ENCODE measurements around the gene ZNF69. TPM values are rescaled to one million over a fixed set of nuclear protein-coding genes. Genes with fewer than 3 reads are reported as not detected.
"Not testable (repeated sequence)": the region's sequence is repeated elsewhere in the genome, so short reads cannot be mapped to it uniquely, and the experiment has no call there.

ZNF69 gene
- total and polyA plus RNA-seq, 2 experiments from 2014 or later = 13.8 to 51.7 TPM

GRCh38 chr19:11921852-11922495, 34.4 kb downstream of the ZNF69 start:
- Histone ChIP-seq H3K4me2 (peak overlapping the region; percentile 19), H3K27ac (no peak overlapping the region), H4K20me1 (ENCODE audit: insufficient read depth, poor library complexity, severe bottlenecking) (no peaks in the 10 kb centered on the region), H3K4me3 (no peak overlapping the region), H3K79me2 (peaks cover 14% of the 10 kb centered on the region), H3K36me3 (replicated peaks; ENCODE audit: insufficient read depth, low read depth) (no peaks in the 10 kb centered on the region), H3K9me2 (replicated peaks; ENCODE audit: insufficient read depth) (no peaks in the 10 kb centered on the region), H3K27me3 (no peaks in the 10 kb centered on the region), H2AFZ (no peak overlapping the region), H3K9me3 (ENCODE audit: low read depth) (no peaks in the 10 kb centered on the region), H3K4me1 (ENCODE audit: insufficient read depth) (peaks cover 13% of the 10 kb centered on the region)
- TF ChIP-seq EZH2phosphoT487 (IDR thresholded peaks at IDR 0.05; ENCODE audit: low read depth, severe bottlenecking, unreplicated experiment) (no peak), EZH2 (IDR thresholded peaks at IDR 0.05; ENCODE audit: borderline replicate concordance) (no peak), CTCF (IDR thresholded peaks at IDR 0.05; ENCODE audit: poor library complexity) (no peak)
- peak; percentile 54 for DNase-seq (ENCODE audit: low spot score)
- WGBS (ENCODE audit: low lambda C conversion rate, missing lambda C conversion rate) = 23% methylated on average over 6 of the region's 6 CpGs

- peaks cover 7% of the 10 kb centered on the region for H3K9me3 ChIP-seq (ENCODE audit: low read depth)
- peak; percentile 97 for DNase-seq (ENCODE audit: low spot score)
- peak within 1 kb of the TSS; percentile 100 for H3K27ac ChIP-seq
- no peaks in the 10 kb centered on the region for H3K9me2 ChIP-seq (replicated peaks; ENCODE audit: insufficient read depth)
- peak within 1 kb of the TSS; percentile 95 for H3K4me3 ChIP-seq
- TF ChIP-seq EZH2 (IDR thresholded peaks at IDR 0.05; ENCODE audit: borderline replicate concordance) (no peak), EZH2phosphoT487 (IDR thresholded peaks at IDR 0.05; ENCODE audit: low read depth, severe bottlenecking, unreplicated experiment) (no peak), CTCF (IDR thresholded peaks at IDR 0.05; ENCODE audit: poor library complexity) (no peak)
- H4K20me1 ChIP-seq (ENCODE audit: insufficient read depth, poor library complexity, severe bottlenecking) = no peaks in the 10 kb centered on the region
- peaks cover 13% of the 10 kb centered on the region for H3K4me1 ChIP-seq (ENCODE audit: insufficient read depth)
- H2AFZ ChIP-seq = peak within 1 kb of the TSS; percentile 88
- no peaks in the 10 kb centered on the region for H3K36me3 ChIP-seq (replicated peaks; ENCODE audit: insufficient read depth, low read depth)
- no peaks in the 10 kb centered on the region for H3K27me3 ChIP-seq
- peaks cover 40% of the 10 kb centered on the region for H3K79me2 ChIP-seq
- WGBS (ENCODE audit: low lambda C conversion rate, missing lambda C conversion rate) = under 1% methylated on average over 48 of the region's 53 CpGs
- peak within 1 kb of the TSS; percentile 93 for H3K4me2 ChIP-seq
Measured at GRCh38 chr19:11924886-11925650, 37.5 kb downstream of the ZNF69 start, which contains the start of gene ZNF700. Gene ZNF700, plus strand, starts transcription at chr19:11925107. Its CDS starts 104 bp downstream, at chr19:11925211.

- DNase-seq (ENCODE audit: low spot score) = not testable (repeated sequence)
- WGBS (ENCODE audit: low lambda C conversion rate, missing lambda C conversion rate) = 5% methylated on average over 10 of the region's 10 CpGs
Measured at GRCh38 chr19:11925651-11926187, 38.1 kb downstream of the ZNF69 start.

DNA sequence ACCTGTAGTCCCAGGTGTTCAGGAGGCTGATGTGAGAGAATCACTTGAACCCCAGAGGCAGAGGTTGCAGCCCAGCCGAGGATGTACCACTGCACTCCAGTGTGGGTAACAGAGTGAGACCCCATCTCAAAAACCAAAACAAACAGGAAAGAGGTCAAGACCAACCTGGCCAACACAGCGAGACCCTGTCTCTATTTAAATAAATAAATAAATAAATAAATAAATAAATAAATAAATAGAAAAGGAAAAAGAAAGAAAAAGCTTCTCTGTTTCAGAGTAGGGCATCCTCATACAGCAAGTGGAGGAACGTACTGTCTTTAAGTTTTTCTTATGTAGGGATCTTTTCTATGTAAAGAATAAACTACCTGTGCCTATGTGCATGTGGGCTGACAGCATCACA, 39.6 kb downstream of the ZNF69 start:
- TF ChIP-seq EZH2 (IDR thresholded peaks at IDR 0.05; ENCODE audit: borderline replicate concordance) = no peak
- no peak for TF ChIP-seq CTCF (IDR thresholded peaks at IDR 0.05; ENCODE audit: poor library complexity)
- TF ChIP-seq EZH2phosphoT487 (IDR thresholded peaks at IDR 0.05; ENCODE audit: low read depth, severe bottlenecking, unreplicated experiment) = no peak
- Histone ChIP-seq H3K27ac (no peak overlapping the region), H3K9me3 (ENCODE audit: low read depth) (peaks cover 15% of the 10 kb centered on the region), H4K20me1 (ENCODE audit: insufficient read depth, poor library complexity, severe bottlenecking) (no peaks in the 10 kb centered on the region), H2AFZ (no peak overlapping the region), H3K4me3 (no peak overlapping the region), H3K27me3 (no peaks in the 10 kb centered on the region), H3K79me2 (peaks cover 62% of the 10 kb centered on the region), H3K36me3 (replicated peaks; ENCODE audit: insufficient read depth, low read depth) (no peaks in the 10 kb centered on the region), H3K4me1 (ENCODE audit: insufficient read depth) (peaks cover 10% of the 10 kb centered on the region), H3K9me2 (replicated peaks; ENCODE audit: insufficient read depth) (no peaks in the 10 kb centered on the region), H3K4me2 (no peak overlapping the region)
- 99% methylated on average over 3 of the region's 3 CpGs for WGBS (ENCODE audit: low lambda C conversion rate, missing lambda C conversion rate)
- DNase-seq (ENCODE audit: low spot score) = no peak

More at GRCh38 chr19:11925651-11926187, 38.1 kb downstream of the ZNF69 start:
- H3K4me2 ChIP-seq = peak overlapping the region; percentile 93
- H4K20me1 ChIP-seq (ENCODE audit: insufficient read depth, poor library complexity, severe bottlenecking); H3K27me3 ChIP-seq; H3K9me2 ChIP-seq (replicated peaks; ENCODE audit: insufficient read depth); H3K9me3 ChIP-seq (ENCODE audit: low read depth); H3K36me3 ChIP-seq (replicated peaks; ENCODE audit: insufficient read depth, low read depth): not testable (repeated sequence)
- H2AFZ ChIP-seq = peak overlapping the region; percentile 88
- H3K4me3 ChIP-seq = peak overlapping the region; percentile 95
- H3K27ac ChIP-seq = peak overlapping the region; percentile 100
- H3K4me1 ChIP-seq (ENCODE audit: insufficient read depth) = peaks cover 13% of the 10 kb centered on the region
- H3K79me2 ChIP-seq = peaks cover 47% of the 10 kb centered on the region

Measured in hepatocyte (in vitro differentiated cells).